SHP77 (cell line): Measurements from ENCODE around the gene VPREB3.
A peak's percentile ranks its signal among the peaks of the same experiment; 100 is the strongest.

ENCODE experiments used
- DNase-seq, 2 experiments: peaks; one replicate each; lab custom pipeline; 2025; lab: John Stamatoyannopoulos, UW

Gene VPREB3, protein sequence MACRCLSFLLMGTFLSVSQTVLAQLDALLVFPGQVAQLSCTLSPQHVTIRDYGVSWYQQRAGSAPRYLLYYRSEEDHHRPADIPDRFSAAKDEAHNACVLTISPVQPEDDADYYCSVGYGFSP

GRCh38 chr22:23754220-23754919, at the start of gene VPREB3:
VPREB3 (minus strand) TSS chr22:23754425; CDS start chr22:23754363, 62 bp downstream.
- no peak for DNase-seq

GRCh38 chr22:23803001-23803819, 49.0 kb upstream of the VPREB3 start:
- no peak for DNase-seq

GRCh38 chr22:23801886-23802377, 47.7 kb upstream of the VPREB3 start:
- no peak for DNase-seq

- no peak for DNase-seq
Measured at GRCh38 chr22:23801238-23801821, 47.1 kb upstream of the VPREB3 start.

GRCh38 chr22:23800297-23801237, 46.3 kb upstream of the VPREB3 start:
- no peak for DNase-seq

- no peak for DNase-seq
Measured at GRCh38 chr22:23796461-23796860, 42.2 kb upstream of the VPREB3 start.

- DNase-seq: no peak
Measured at GRCh38 chr22:23793326-23793725, 39.1 kb upstream of the VPREB3 start.

GRCh38 chr22:23791738-23792645, 37.8 kb upstream of the VPREB3 start:
- DNase-seq: no peak

GRCh38 chr22:23790819-23791737, 36.9 kb upstream of the VPREB3 start:
- no peak for DNase-seq

DNA sequence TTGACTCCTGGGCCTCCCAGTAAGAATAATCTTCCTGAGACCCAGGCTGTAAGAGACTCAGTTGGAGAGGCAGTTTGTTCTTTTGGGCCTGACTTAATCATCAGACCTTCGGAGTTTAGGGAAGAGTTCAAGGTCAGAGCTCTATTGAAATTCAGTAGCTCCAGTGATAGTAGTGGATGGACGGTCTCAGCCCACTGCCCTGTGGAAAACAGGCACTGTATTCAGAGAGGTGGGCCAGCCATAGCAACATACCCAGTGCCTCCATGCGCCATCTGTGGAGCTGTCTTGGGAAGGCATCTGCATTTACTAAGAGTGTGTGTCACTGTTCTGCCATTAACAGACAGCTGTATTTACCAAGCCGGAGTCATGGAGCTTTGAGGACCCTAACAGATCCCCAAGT, 35.4 kb upstream of the VPREB3 start:
- DNase-seq: peak; percentile 68 to 71

GRCh38 chr22:23789121-23789520, 34.9 kb upstream of the VPREB3 start:
- no peak for DNase-seq

DNA sequence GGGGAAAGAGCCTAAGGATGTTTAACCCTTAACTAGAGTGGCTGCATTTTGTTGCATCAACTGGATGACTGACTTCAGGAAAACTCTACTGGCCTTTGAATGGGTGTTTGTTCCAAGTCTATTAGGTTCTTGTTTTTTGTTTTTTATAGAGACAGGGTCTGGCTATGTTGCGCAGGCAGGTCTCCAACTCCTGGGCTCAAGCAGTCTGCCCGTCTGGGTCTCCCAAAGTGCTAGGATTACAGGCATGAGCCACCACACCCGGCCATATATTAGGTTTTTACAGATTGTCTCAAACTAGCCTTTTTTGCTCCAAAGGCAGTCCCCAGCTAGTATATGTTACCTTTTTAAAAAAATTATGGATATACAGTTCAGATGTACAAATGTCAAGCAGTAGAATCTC, 33.7 kb upstream of the VPREB3 start:
- no peak for DNase-seq

- DNase-seq: no peak
Measured at GRCh38 chr22:23787600-23787896, 33.3 kb upstream of the VPREB3 start.

GRCh38 chr22:23786752-23787599, 32.8 kb upstream of the VPREB3 start, which contains the start of gene SMARCB1:
SMARCB1 (plus strand) TSS chr22:23786966; CDS start chr22:23787170, 204 bp downstream.
- peak; percentile 74 to 76 for DNase-seq

GRCh38 chr22:23786261-23786710, 32.1 kb upstream of the VPREB3 start:
- no peak for DNase-seq

DNA sequence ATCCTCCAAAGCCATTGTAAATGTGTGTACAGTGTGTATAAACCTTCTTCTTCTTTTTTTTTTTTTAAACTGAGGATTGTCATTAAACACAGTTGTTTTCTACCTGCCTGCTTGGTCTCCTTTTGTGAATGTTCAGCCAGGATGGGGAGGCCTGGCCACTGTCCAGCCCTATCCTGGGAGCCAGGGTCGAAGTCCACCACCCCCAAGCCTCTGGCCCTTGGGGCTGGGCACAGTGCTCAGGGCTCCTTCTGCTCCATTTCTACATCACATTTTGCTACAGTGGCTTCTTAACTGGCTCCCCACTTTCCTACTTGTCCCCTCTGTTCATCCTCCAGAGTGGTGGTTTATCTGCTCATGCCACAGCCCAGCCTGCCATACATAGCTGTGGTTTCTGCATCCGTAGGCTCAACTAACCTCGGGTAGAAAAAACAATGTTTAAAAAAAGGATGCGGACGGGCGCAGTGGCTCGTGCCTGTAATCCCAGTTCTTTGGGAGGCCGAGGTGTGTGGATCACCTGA, 30.0 kb upstream of the VPREB3 start:
- no peak for DNase-seq

DNA sequence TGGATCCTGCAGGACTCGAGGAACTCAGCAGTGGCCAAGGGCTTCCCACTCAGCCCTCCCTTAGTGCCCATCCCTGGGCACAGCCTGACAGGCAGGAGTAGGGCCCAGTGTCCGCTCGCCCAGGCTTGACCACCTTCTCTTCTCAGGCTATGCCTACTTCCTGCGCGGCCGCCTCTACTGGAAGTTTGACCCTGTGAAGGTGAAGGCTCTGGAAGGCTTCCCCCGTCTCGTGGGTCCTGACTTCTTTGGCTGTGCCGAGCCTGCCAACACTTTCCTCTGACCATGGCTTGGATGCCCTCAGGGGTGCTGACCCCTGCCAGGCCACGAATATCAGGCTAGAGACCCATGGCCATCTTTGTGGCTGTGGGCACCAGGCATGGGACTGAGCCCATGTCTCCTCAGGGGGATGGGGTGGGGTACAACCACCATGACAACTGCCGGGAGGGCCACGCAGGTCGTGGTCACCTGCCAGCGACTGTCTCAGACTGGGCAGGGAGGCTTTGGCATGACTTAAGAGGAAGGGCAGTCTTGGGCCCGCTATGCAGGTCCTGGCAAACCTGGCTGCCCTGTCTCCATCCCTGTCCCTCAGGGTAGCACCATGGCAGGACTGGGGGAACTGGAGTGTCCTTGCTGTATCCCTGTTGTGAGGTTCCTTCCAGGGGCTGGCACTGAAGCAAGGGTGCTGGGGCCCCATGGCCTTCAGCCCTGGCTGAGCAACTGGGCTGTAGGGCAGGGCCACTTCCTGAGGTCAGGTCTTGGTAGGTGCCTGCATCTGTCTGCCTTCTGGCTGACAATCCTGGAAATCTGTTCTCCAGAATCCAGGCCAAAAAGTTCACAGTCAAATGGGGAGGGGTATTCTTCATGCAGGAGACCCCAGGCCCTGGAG, 29.3 kb upstream of the VPREB3 start:
- no peak for DNase-seq
